Measurements from ENCODE around the gene PCBP1.
"Not testable (repeated sequence)": the region's sequence is repeated elsewhere in the genome, so short reads cannot be mapped to it uniquely, and the experiment has no call there.

PCBP1 gene

DNA sequence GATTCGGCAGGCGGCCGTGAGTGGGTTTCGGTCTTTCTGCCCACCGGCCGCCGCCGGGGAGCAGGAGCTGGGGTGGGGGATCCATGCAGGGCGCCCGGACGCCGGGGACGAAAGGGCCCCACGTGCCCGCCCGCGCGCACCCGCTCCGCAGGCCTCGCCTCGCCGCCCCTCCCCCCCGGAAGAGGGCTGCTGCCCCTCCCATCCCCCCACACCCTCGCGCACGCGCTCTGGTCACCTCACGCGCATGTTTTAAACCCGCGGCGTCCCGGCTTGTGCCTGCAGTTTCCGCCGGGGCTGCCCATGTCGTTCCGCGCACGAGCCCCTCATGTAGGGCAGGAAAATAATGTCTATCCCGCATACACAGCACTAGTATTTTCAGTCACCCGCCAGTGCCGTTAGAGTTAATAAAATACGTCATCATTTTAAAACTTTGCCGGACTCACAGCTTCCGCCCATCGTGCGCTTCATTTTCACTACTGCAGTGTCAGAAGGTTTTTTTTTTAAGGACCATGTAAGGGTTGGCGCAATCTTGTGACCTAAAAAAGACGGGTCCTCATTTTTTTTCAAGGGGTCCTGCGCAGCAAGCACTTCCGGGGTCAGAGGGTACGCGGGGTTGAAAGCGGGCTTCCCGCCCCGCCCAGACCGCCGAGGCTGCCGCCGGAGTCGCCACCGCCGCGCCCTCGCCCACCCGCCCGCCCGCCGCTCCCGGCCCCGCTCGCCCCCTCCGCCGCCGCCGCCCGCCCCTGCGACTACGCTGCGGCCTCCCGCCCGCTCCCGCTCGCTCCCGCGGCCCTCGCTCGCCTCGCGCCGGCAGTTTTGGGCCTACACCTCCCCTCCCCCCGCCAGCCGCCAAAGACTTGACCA is at the start of gene PCBP1:
TSS of gene PCBP1 (plus strand) at position 640 of the 864 bp plus-strand sequence. CDS start 267 bp downstream, outside the sequence.
- DNase-seq = peak; percentile 99

DNA sequence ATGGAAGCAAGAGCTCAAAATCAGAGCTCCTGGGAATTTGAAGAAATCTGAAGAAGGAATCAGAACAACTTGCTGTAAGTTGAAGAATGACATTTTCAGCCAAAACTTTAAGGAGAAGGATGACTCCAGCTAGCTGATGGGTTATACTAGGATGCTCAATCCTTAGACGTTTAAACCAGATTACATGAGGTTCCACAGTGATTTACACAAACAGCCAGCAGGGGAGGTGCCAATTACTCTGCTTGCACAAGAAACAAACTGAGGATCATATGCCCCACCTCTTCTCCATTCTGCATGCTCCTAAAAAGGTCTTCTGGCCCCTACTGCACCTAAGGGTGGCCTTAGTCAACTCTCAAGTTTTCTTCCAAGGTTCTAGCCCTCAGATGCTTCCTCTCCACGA is 47.9 kb upstream of the PCBP1 start:
- DNase-seq = no peak

DNA sequence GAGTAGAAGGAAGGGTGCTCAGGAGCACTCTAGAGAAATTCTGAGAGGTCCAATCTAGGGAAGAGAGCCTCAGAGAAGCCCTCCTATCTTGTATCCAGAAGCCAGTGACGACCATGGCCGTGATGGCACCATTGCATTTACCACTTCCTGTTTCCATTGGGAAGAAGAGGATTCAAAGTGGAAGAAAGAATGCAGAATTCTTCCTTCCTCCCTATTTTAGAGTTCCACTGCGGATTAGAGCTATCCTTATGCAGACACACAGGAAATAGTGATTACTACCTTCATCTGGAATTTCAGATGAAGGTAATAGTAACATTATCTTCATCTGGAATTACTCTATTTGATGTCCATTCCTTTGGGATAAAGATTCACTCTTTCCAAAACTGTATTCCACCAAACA is 45.6 kb upstream of the PCBP1 start:
- DNase-seq = no peak

DNA sequence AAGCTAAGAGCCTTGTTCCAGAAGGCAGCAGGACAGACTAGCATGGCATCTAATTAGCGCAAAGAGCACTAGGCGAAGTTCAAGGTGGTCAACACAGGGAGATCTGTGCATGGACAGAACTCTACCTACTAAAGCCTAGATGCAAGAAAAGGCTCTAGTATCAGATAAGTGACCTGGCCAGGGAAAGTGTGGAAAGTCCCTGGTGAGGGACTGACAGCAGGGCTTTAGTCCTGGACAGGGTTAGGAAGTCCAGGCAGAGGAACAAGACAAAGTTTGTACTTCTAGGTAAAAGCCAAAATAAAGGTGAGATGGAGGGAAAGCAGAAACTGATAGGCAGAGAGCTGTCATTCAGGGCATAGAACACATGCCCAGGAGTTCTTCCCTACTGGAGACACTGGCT is 45.0 kb upstream of the PCBP1 start:
- no peak for DNase-seq

DNA sequence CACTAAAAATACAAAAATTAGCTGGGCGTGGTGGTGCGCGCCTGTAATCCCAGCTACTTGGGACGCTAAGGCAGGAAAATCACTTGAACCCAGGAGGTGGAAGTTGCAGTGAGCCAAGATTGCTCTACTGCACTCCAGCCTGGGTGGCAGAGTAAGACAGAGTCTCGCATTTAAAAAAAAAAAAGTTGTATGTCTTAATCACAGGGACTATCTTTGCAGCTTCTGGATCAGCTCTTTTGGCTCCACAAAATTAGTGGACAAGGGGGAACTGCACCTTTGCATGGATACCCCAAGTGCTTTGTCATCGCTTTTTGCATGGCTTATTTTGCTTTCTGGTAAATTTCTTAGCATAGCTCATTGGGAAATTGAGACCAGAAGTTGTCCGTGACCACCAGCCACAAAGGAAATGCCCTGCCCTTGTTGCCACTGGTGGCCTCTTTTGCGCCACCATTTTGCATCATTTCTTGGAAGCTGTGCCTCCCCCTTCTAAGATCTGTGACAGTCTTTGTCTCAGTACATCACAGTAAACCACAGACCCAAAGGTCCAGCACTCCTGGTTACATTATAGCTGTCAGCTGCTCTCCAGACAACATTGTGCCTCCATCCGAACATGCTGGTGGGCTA is 43.9 kb upstream of the PCBP1 start:
- no peak for DNase-seq

DNA sequence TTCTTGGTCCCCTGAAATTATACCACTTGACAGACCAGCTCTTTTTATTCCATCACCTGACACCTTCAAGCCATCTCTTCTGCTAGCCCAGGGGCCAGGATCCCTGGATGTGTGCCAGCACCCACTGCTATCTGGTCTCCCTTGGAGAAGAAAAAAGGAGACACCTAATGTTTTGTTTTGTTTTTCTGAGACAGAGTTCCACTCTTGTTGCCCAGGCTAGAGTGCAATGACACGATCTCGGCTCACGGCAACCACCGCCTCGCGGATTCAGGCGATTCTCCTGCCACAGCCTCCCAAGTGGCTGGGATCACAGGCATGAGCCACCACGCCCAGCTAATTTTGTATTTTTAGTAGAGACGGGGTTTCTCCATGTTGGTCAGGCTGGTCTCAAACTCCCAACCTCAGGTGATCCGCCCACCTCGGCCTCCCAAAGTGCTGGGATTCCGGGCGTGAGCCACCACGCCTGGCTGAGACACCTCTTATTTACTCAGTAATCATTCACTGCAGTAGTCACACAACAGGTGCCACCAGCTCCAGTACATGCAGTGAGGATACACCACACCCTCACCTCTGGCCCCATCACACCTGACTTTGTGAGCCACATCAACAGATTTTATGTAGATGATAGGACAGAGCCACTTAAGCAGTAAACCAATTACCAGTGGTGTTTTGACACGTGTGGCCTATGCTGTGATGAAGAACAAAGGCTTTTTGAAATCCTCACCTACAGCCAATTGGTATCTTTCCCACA is 42.8 kb upstream of the PCBP1 start:
- DNase-seq = no peak

DNA sequence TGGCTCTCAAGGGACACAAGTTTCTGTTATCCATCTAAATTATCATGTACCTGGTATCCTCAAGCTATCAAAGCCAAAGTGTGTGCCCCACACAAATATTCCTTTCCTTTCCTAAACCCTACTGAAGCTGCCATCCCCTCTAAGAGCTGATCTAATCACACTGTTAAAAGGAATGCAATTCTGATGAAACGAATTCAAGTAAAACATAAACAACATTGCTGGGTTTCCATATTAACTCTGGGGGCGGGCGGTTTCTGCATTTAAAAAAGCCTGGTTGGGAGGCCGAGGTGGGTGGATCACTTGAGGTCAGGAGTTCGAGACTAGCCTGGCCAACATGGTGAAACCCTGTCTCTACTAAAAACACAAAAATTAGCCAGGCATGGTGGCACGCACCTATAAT is 41.9 kb upstream of the PCBP1 start:
- DNase-seq = no peak

DNA sequence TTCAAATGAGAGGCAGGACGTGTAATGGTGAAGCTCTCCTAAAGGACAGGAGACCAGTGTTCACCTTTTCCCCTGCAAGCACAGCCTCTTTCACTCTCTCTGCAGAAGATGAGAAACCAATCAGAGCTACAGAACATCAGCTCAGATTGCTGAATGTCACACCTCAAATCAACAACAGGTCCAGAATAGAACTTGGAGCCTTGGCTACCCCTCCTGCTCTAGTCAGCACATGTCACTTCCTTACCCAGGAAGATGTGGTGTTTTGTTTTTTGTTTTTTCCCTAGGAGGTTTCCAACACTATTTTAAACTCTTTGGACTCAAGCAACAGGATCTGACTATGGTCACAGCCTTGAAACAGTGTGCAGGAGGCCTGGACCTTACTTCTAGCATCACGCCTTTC is 41.3 kb upstream of the PCBP1 start:
- no peak for DNase-seq

DNA sequence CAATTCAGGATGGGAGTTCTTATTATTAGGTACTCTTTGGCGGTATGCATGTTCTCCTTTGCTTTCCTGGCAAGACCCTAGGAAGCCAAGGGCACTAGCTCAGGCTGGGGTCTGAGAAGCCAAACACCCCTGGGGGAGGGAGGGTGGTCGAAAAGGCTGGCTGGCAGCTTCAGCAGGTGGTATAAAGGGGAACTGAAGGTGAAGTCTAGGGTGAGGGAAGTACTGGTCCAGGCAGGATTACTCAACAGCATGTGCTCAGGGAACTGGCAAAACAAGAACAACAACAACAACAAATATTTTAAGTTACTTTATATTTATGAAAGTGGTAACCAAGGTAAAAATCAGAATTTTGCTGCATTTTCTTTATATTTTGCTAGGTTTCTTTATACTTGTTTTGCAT is 40.7 kb upstream of the PCBP1 start:
- no peak for DNase-seq

DNA sequence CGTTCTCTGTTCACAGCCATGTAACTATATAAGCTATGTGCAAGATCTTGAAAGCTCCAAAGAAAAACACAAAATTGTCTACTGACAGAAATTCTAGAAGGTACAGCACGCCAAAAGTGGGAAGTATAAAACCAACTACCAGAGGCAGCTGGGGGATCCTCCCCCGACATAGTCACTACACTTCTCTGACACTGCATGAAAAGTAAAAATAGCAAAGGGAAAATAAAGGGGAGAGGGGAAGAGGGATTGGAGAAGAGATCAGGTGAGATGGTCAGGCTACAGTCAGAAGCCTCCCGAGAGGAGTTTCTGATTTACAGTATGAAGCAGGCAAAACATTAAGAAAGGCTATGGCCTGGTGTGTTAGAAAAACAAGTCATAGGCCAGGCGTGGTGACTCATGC is 39.8 kb upstream of the PCBP1 start:
- DNase-seq = no peak

DNA sequence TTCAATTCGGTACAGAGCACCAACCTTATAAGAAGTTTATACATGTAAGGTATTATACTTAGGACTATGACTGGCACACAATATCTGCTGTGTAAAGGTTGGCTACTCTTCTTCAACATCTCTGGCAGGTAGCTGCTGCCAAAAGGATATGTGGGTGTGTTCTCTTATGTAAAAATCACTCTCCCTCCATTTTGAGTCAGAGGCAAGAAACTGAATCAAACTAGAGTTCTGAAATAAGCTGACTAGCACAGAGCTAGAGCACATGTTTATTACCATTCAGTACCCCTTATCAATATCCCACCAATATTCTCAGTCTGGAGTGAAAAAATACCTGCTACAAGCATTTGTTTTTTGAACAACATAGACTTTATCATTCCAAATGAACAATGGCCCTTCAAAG is 38.0 kb upstream of the PCBP1 start:
- no peak for DNase-seq

DNA sequence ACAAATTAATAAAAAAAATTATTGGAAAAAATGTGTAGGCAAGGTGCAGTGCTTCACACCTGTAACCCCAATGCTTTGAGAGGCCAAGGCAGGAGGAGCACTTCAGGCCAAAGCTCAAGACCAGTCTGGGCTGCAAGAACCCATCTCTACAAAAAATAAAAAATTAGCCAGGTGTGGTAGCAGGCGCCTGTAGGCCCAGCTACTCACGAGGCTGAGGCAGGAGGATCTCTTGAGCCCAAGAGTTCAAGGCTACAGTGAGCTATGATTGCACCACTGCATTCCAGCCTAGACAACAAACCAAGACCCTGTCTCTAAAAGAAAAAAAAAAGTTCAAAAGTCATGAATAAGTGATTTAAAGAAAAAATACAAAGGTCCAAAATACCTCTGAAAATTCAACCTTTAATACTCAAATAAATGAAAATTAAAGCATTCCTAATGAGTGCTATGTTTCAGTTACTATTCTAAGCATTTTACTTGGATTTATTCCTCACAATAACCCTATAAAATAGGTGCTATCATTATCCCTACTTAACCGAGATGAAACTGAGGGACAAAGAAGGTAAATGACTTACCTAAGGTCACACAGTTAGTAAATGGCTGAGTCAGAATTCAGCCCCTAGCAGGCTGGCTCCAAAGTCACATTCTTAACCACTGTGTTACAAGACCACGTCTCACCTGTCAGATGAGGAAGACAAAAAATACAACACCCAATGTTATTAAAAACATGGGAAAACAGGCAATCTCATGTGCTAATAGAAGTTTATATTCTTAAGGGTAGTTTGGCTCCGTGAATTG is 36.4 kb upstream of the PCBP1 start:
- DNase-seq = no peak

DNA sequence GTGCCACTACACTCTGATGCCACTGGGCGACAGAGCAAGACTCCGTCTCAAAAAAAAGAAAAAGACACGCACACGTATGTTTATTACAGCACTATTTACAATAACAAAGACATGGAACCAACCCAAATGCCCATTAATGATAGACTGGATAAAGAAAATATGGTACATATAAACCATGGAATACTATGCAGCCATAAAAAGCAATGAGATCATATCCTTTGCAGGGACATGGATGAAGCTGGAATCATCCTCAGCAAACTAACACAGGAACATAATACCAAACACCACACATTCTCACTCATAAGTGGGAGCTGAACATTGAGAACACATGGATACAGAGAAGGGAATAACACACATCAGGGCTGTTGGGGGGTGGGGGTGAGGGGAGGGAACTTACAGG is 32.0 kb upstream of the PCBP1 start:
- not testable (repeated sequence) for DNase-seq

DNA sequence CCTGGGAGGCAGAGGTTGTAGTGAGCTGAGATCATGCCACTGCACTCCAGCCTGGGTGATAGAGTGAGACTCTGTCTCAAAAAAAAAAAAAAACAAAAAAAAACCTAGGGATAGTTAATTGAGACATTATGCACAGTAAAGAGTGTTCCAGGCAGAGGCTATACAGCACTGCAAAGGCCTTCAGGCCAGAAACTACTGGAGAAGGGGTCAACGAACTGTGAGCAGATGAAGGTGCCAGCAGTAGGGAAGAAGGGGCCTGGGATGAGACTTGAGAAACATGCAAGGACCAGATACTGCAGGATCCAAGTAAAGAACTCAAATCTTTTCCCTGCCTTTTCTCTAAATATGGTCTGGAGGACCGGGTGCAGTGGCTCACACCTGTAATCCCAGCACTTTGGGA is 26.0 kb upstream of the PCBP1 start:
- no peak for DNase-seq

DNA sequence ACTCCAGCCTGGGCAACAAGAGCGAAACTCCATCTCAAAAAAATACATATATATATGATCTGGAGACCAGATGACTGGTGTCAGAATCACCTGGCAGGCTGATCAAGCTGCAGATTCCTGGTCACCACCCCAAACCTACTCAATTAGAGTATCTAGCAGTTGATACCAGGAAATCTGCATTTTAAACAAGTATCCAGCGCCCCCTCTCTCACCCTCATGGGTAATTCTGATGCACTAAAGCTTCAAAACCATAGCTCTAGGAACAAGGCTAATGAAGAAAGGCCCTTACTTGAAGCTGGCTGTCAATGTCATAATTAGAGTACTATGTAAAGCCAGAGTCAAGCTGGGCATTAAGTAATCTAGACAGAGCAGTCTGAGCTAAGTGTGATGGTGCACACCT is 25.0 kb upstream of the PCBP1 start:
- DNase-seq = no peak

DNA sequence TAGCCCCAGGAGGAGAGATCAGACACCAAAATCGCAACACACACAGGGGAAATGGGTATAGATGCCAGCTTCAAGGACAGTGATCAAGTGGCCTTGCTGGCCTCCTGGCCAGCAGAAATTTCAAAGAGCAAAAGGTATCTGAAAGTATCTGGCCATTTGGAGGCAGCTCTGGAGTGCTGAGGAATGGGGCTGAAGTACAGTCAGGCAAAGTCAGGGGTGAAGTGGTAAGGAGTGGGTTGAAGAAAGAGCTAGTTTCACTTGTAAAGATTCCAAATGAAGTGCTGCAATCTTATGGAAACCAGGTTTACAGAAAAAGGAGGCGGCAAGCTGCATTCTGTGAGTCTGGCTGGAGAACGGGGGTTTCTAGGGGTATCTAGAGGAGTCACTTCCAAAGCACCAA is 19.2 kb upstream of the PCBP1 start:
- no peak for DNase-seq

DNA sequence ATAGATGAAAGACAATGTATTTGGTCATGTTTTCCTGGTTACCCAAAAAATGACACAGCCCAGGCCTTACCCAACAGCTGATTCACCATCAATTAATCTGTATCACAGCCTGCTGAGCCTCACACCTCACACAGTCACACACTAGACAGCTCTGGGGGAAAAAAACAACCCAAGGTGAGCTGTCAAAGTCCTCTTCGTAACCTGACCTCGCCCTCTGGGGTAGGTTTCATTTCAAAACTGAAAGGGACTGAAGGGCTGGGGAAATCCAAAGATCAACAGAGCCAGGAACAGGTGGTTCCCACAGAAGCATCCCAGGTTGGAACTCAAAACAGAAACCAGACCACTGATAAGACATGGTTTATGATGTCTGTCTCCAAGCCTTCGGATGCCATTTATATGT is 18.2 kb upstream of the PCBP1 start:
- peak; percentile 58 for DNase-seq

DNA sequence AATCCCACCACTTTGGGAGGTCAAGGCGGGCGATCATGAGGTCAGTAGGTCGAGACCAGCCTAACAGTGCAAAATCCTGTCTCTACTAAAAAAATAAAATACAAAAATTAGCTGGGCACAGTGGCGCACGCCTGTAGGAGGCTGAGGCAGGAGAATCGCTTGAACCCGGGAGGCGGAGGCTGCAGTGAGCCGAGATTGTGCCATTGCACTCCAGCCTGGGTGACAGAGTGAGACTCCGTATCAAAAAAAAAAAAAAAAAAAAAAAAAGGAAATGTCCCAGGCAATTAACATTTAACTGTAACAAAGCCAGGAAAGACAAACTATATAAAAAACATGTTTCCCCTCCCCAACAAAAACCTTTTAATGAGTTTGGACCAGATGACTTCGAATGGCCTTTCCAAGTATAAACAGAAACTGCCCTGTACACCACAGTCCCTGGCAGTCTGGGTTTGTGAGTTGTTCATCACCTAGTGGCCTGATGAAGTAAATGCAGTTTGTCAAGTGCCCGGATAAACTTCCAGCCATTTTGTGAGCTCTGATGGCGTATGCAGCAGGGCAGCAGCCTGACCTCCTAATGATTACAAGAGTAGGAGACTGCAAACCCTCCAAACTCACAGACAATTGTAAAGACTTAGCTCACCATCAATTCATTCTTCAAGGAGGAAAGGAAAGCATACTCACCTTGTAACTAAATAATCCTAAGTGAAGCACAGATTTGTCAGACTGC is 16.6 kb upstream of the PCBP1 start:
- peak; percentile 44 for DNase-seq

DNA sequence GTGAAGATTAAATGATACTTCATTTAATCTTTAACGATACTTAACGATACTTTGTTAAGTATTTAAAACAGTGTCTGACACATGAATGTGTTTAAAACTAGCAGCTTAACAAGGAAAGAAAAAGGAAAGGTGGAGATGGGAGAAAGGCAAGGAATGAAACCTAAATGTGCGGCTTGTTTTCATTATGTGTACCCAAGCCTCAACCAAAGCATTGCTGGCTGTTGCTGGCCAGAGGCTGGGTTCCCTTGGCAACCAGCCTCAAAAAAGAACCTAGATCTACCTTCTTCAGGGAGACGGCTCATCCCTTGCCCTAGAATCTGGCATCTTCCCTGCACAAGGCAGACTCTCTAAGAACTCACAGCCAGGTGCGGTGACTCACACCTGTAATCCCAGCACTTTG is 13.8 kb upstream of the PCBP1 start:
- no peak for DNase-seq

DNA sequence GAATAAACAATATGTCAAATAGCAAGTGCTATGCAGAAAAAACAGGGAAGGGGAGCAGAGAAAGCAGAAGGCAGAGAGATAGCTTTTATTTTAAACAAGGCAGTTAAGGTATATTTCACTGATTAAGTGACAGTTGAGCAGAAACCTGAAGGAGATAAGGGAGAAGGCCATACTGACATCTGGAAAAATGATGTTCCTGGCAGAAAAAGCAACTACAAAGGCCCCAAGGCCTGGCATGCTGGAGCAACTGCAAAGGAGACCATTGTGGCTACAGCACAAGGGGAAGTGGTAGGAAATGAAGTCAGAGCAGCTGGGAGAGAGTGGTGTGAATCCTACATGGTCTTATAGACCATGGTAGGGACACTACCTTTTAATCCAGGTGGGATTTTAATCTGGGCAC is 8.9 kb upstream of the PCBP1 start:
- DNase-seq = no peak

DNA sequence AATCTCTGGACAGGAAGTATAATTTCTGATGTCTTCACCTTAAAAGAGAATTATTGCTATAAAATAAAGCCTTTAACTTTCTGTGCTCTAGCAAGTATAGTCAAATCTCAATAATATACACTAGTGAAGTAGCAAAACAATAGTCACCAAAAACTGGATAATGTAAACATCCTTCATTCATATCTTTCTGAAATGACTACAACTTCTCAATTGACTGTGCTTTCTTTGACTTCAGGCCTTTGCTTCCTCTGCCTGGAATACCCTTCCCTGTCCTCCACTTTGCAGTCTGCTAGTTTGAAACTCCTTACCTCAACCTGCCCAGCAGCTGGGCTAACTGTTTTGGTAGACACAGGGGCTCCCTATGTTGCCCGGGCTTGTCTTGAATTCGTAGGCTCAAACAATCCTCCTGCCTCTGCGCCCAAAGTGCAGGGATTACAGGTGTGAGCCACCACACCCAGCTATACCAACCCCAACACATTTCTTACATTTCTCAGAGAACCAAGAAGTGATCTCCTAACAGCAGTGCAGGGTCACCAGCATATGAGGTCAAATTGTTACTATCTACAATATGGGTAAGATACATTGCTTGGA is 6.6 kb upstream of the PCBP1 start:
- no peak for DNase-seq

DNA sequence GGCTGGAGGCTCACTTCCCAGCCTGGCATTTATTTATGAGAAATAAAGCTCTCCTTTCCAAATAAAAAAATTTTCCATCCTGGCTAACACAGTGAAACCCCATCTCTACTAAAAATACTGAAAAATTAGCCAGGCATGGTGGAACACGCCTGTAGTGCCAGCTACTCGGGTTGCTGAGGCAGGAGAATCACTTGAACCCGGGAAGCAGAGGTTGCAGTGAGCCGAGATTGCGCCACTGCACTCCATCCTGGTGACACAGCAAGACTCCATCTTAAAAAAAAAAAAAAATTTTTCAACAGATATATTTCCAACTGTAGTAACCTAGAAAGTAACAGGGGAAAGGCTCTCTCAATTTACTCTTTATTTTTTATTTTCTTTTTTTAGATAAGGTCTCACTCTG is 6.1 kb upstream of the PCBP1 start:
- no peak for DNase-seq

All from activated CD4-positive, CD25-positive, alpha-beta regulatory T cell treated with anti-CD3 and anti-CD28 coated beads, Interleukin-2, amount 50 U/mL, for 72 hours (primary cell).